Embryonic facial prominence (tissue), 1 donor: ENCODE data around the gene SNX32.
"Not testable (repeated sequence)": the region's sequence is repeated elsewhere in the genome, so short reads cannot be mapped to it uniquely, and the experiment has no call there.

Source experiments
- DNase-seq: peaks from one replicate; pipeline ENCODE4 v3.0.0-alpha.2; 2016; ENCODE audit errors: extremely low spot score

SNX32 gene

GRCh38 chr11:65826984-65827735 lies 6.6 kb upstream of the SNX32 start:
- DNase-seq, result no peak

DNA sequence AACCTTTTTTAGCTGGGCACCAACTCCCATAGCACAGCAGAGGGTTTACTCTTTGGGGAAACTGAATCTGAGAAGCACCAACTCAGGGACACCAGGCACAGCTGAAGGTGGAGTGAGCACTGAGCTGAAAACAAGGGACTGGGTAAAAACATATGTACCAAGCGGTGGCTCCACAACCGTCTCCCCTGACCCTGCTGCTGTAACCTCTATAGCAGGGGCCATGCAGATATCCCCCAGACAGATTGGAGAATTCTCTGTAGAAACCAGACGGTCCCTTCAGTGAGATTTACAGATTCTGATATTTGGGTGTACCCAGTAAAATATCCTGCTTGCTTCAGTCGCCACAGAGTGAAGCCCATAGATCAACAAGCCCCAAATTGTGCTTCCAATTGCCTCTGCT lies 4.3 kb upstream of the SNX32 start:
- DNase-seq, result no peak

- DNase-seq, result not testable (repeated sequence)
These were observed 1.5 kb upstream of the SNX32 start for GRCh38 chr11:65832231-65832630.

DNA sequence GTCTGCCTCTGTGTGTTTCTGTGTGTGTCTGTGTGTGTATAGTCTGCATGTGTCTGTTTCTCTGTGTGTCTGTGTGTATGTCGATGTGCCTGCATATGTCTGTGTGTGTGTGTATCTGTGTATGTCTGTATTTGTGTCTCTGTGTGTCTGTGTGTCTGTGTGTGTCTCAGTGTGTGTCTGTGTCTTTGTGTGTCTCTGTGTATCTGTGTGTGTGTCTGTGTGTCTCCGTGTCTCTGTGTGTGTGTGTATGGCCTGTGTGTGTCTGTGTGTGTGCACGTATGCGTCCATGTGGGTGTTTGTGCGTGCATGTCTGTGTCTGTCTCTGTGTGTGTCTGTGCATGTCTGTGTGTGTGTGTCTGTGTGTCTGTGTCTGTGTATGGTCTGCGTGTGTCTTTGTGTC lies 439 bp downstream of the SNX32 start:
- no peak for DNase-seq

- DNase-seq, result no peak
These were observed 8.4 kb downstream of the SNX32 start for GRCh38 chr11:65842144-65842543.

DNA sequence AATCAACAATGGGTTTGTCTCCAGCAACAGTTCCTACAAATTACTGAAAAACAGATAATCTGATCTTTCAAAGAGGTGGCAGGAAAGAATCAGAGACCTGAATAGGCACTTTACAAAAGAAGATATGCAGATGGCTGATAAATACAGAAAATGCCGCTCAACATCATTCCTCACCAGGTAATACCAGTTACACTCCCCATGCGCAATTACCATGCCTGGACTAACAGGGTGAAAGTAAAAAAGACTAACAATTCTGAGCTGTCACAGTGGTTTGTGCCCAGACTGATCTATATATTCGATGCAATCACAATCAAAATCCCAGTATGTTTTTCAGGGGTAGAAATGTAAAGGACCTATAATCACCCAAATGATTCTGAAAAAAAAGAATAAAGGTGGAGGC lies 10.0 kb downstream of the SNX32 start:
- no peak for DNase-seq

DNA sequence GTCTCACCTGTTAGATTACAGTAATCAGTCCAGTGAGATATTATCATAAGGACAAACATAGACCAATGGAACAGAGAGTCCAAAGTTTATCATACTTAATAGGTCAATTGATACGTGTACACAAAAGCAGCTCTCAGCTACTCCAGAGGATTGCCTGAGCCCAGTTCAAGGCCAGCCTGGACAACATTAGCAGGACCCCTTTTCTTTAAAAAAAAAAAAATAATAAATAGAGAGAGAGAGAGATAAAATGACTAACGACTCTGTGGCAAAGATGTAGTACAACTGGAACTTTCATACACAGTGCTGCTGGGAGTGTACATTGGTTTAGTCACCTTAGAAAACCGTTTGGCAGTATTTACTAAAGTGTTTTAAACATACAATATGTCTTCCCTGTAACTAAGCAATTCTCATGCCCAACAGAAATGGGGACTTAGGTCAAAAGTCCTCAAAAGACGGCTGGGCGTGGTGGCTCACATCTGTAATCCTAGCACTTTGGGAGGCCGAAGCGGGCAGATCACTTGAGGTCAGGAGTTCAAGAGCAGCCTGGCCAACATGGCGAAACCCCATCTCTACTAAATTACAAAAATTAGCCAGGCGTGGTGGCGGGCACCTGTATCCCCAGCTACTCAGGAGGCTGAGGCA lies 10.6 kb downstream of the SNX32 start:
- no peak for DNase-seq

DNA sequence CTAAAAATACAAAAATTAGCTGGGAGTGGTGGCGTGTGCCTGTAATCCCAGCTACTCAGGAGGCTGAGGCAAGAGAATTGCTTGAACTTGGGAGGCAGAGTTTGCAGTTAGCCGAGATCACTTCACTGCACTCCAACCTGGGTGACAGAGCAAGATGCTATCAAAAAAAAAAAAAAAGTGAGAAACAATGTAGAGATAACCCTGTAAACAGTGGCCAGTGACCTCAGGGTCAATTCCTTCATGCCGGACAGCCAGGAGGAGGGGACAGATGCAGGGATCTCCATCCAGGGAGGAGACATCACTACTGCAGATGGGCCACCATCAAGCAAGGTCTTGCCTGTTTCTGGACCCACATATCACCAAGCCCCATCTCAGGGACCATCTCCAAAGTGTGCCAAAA lies 14.0 kb downstream of the SNX32 start:
- DNase-seq, result no peak

DNA sequence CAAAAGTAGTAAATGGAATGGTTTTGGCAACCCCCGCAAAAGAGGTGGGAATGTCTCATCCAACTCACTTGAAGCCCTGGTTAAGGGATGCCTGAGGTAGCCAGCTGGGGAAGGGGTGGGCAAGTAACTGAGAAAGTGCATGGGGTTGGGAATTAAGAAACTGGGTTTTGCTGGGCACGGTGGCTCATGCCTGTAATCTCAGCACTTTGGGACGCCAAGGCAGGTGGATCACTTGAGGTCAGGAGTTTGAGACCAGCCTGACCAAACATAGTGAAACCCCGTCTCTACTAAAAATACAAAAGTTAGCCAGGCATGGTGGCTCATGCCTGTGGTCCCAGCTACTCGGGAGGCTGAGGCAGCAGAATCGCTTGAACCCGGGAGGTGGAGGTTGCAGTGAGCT lies 14.9 kb downstream of the SNX32 start:
- DNase-seq, result not testable (repeated sequence)

DNA sequence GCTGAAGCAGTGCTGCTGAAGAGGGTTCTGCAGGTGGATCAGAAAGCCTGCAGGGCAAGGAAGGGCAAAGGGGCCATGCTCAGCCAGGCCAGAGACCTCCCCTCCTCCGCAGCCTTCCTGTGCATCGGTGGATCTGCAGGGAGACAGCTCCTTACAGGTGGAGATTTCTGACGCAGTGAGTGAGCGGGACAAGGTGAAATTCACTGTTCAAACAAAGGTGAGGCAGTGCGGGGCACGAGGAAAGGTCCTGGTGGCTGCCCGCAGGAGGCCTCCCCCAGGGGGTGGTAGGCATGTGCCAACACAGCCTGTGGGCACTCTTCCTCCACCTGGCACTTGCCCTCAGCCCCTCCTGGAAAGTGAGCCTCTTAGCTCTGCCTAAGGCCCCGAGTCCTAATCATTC lies 15.6 kb downstream of the SNX32 start:
- DNase-seq, result no peak

- no peak for DNase-seq
These were observed 16.0 kb downstream of the SNX32 start for GRCh38 chr11:65849771-65850216.

DNA sequence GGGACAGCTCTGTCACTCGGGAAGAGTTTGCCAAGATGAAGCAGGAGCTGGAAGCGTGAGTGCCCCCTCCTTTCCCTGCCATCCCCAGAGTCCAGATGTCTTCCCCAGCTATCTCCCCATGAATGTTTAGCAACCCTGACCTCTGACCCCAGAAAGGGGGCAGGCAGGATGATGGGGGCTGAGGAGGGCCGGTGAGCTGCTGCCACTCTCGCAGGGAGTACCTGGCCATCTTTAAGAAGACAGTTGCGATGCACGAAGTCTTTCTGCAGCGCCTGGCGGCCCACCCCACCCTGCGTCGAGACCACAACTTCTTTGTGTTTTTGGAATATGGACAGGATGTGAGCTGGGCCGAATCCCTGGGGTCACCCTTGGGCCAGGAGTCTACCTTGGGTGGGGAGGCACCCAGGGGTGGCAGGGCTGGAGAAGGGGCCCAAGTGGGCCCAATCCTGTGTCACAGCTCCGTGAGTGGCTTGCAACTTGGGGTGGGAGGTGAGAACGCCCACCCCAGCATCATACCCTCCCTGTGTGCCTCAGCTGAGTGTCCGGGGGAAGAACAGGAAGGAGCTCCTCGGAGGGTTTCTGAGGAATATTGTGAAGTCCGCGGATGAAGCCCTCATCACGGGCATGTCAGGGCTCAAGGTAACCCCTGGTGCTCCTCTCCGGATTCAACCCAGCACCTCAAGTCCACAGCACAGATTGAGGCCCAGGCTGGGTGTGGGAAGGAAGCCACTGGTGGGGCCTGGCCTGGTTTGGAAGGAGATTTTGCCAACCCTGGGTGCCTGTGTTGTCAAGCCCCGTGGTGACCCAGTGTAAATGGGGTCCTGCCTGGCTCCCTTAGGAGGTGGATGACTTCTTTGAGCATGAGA lies 16.7 kb downstream of the SNX32 start:
- no peak for DNase-seq

- no peak for DNase-seq
These were observed 17.4 kb downstream of the SNX32 start for GRCh38 chr11:65851083-65851579.

GRCh38 chr11:65851811-65852507 lies 18.2 kb downstream of the SNX32 start:
- DNase-seq, result no peak

- no peak for DNase-seq
These were observed 18.9 kb downstream of the SNX32 start for GRCh38 chr11:65852508-65853245.

DNA sequence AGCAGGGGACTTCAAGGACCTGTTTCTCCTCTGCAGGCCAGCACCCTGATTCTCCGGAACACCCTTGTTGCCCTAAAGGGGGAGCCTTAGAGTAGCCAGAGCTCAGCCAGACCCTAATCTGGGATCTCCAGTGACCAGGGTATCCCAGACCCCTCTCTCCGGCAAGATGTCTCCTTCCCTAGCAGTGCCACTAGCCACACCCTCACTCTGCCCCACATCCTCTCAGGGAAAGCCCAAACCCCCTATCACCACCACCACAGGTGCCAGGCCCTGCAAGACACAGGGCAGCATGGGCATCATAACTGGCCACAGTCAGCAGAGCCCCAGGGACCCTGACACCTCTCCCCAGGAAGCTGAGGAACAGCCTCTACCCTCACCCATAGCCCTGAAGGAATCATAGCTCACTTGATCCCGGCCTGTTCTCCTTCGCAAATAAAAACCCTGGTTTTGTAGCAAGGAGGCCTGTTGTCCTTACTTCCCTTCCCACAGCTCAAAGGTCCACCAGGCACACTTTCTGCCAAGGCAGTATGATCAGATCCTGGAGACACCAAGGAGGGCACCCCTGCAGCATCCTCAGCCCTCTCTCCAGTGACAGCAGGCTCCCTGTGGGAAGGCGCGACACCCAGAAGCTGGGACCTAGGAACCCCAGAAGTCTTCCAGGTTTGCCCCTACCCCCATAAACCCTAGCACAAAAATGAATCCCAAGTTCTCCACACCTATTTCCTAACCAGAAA lies 19.6 kb downstream of the SNX32 start:
- DNase-seq, result no peak

- DNase-seq, result no peak
These were observed 20.4 kb downstream of the SNX32 start for GRCh38 chr11:65854161-65854592.

GRCh38 chr11:65854852-65855837 lies 21.4 kb downstream of the SNX32 start:
- no peak for DNase-seq

DNA sequence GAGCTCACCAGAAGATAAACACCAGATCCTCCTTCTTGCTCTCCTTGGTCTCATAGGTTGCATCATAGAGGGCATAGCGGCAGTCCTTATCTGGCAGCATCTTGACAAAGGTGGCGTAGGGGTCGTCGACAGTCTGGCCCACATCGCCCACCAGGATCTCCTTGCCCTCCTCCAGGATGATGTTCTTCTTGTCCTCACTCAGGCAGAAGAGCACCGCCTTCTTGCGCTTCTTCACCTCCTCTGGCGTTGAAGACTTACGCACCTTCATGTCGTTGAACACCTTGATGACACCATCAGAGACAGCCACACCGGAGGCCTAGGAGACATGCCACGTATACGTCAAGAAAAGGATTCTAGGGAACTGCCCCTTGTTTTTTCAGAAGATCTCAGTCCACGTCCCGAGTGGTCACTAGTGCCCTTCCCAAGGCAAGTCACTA lies 22.2 kb downstream of the SNX32 start:
- DNase-seq, result no peak
